HUES48 (cell line): ENCODE results near the gene HYKK.
"Not testable (repeated sequence)": the region's sequence is repeated elsewhere in the genome, so short reads cannot be mapped to it uniquely, and the experiment has no call there.

Experiments used
- H3K27ac ChIP-seq: one replicate; pipeline ENCODE4 v1.7.0; 2013; ENCODE audit warnings: low read depth, low read length, inconsistent platforms
- H3K27me3 ChIP-seq: 2 replicates; pipeline ENCODE4 v1.6.1; 2013; ENCODE audit warnings: mild to moderate bottlenecking, low read length; ENCODE audit not compliant: control insufficient read depth, insufficient read depth
- H3K36me3 ChIP-seq: 2 replicates; pipeline ENCODE4 v1.6.1; 2013; ENCODE audit warnings: low read length; ENCODE audit not compliant: control insufficient read depth, insufficient read depth
- H3K4me1 ChIP-seq: 2 replicates; pipeline ENCODE4 v1.6.1; 2013; ENCODE audit warnings: mild to moderate bottlenecking, low read length; ENCODE audit not compliant: control insufficient read depth, insufficient read depth
- H3K4me3 ChIP-seq: 2 replicates; pipeline ENCODE4 v1.5.1; 2013; ENCODE audit warnings: mild to moderate bottlenecking, low read depth, low read length
- H3K9ac ChIP-seq: 2 replicates; pipeline ENCODE4 v1.6.1; 2013; ENCODE audit warnings: mild to moderate bottlenecking, low read depth, low read length, moderate library complexity
- H3K9me3 ChIP-seq: 2 replicates; pipeline ENCODE4 v1.6.1; 2013; ENCODE audit warnings: low read length; ENCODE audit not compliant: control insufficient read depth, insufficient read depth

Gene HYKK

DNA sequence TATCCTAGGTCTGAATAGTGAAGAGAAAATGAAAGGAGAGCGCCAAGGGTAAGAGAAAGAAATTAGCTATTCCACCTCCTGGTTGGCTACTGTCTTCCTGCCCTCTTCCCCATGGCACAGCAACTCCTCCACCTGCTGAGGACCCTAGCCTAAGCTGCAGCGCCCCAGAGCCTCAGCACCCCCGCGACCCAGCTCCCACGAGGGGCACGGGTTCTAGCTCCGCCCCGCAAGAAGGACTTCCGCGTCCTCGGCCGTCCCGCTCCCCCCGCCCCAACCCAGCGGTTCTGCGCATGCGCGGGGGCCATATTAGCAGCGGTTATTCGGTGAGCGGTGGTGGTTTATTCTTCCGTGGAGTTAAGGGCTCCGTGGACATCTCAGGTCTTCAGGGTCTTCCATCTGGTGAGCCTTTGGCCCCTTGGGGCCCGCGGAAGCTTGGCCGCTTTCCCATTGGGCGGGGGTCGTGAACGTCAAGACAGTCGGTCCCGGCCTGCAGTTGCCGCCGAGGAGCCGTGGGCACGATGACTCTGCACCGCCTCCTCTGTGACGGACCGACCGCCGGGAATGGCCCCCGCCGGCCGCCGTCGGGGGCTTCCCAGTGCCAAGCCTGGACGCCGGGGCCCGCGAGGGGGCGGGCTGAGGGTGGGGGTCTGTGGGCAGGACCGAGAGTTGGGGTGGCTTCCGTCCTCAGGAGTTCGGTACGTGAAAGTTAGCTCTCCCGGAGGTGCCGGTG lies 32.9 kb downstream of the HYKK start, which contains the start of gene PSMA4:
Gene PSMA4, plus strand, starts transcription at position 304 of the 730 bp plus-strand sequence. CDS start 1,484 bp downstream, outside the sequence.
- H3K27me3 ChIP-seq: no peaks in the 10 kb centered on the region
- peaks cover 36% of the 10 kb centered on the region for H3K36me3 ChIP-seq
- peak within 1 kb of the TSS; percentile 97 for H3K27ac ChIP-seq
- H3K4me1 ChIP-seq: no peaks in the 10 kb centered on the region
- H3K9ac ChIP-seq: peak within 1 kb of the TSS; percentile 94
- peak within 1 kb of the TSS; percentile 96 for H3K4me3 ChIP-seq
- no peaks in the 10 kb centered on the region for H3K9me3 ChIP-seq

DNA sequence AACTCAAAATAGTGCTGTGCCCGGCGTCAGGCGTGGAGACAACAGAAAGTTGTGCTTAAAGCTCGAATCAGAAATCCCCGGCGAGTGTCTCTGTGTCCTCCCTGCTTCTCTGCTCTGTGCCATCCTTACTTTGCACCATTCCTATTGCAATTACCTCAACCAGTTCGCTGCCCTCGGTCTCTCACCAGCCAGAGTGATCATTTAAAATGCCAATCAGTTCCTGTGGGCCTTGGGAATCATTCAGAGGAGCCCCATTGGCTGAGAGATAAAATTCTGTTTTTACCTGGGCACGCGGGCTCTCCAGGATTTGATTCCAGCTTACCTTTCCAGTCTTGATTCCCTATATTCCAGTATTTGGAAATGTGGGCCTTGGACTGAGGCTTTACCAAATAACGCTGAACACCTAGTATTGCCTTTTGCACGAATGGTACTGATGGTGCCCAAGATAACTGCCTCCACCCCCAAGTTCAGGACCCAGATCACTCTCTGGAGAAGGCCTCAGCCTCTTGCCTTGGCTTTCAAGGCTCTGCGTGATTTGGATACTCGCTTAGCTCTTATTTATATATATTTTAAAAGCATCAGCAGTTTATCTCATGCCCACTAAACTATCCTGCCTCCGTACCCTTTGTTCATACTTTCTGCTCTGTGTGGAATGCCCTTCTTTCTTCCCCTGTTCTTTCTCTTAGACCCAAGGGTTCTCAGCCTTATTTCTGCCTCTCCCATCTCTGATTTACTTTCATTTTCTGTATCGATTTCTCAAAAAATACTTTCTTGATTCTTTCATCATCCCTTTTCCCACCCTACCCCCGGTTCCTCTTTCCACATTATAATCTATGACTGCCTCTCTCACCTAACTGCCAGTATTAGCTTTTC lies 33.7 kb downstream of the HYKK start:
- Histone ChIP-seq H3K9me3 (no peaks in the 10 kb centered on the region), H3K27me3 (no peaks in the 10 kb centered on the region), H3K4me3 (peak overlapping the region; percentile 96), H3K36me3 (peaks cover 44% of the 10 kb centered on the region), H3K4me1 (no peaks in the 10 kb centered on the region), H3K9ac (peak overlapping the region; percentile 94), H3K27ac (peak overlapping the region; percentile 97)

DNA sequence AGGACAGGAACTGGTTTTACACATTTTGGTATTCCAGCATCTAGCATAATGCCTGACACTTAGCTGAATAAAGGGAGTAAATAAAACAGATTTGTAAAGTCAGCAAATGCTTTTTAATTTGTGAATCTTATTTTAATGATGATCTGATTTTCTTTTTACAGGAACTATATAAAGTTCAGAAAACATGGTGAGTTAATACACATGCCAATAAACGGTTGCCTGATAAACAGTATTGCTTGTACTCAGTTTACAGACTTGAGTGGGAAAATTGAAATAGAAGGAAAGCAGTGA lies 34.3 kb downstream of the HYKK start:
- Histone ChIP-seq H3K36me3 (peaks cover 50% of the 10 kb centered on the region), H3K9me3 (no peaks in the 10 kb centered on the region), H3K4me3 (peak overlapping the region; percentile 96), H3K9ac (no peak overlapping the region), H3K27ac (no peak overlapping the region), H3K27me3 (no peaks in the 10 kb centered on the region), H3K4me1 (no peaks in the 10 kb centered on the region)

DNA sequence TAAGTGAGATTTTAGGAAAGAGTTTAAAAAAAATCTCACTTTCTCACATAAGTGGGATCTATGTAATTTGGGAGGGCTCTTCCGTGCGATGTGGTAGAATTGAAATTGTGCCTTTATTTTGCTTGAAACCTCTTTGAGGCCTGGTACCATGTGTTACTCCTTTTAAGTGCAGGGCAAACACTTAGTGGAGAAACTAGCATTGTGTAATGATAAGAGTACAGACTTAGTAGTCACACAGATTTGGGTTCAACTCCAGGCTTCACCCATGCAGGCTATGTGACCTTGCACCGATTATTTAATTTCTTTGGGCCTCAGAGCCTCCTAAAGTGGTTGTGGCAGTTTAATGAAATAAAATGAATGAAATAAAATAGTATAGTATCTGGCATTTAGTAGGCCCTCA lies 35.3 kb downstream of the HYKK start:
- Histone ChIP-seq H3K9me3 (no peaks in the 10 kb centered on the region), H3K27ac (no peak overlapping the region), H3K4me1 (no peaks in the 10 kb centered on the region), H3K36me3 (peaks cover 60% of the 10 kb centered on the region), H3K27me3 (no peaks in the 10 kb centered on the region), H3K4me3 (no peak overlapping the region), H3K9ac (no peak overlapping the region)

DNA sequence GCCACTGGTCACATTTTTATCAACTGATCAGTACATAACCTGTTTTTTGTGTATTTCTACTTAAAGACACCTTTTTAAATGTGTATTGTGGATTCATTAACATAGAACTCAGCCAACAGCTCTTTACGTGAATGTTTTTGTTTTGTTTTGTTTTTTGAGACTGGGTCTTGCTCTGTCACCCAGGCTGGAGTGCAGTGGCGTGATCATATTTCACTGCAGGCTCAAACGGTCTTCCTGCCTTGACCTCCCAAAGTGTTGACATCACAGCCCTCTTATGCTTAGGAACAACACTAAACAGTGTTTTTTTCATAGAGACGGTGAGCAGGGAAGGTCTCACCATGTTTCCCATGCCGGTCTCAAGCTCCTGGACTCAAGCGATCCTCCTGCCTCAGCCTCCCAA lies 42.8 kb downstream of the HYKK start:
- H3K27ac ChIP-seq: no peak overlapping the region
- H3K9me3 ChIP-seq: no peaks in the 10 kb centered on the region
- no peak overlapping the region for H3K4me3 ChIP-seq
- H3K27me3 ChIP-seq: no peaks in the 10 kb centered on the region
- no peak overlapping the region for H3K9ac ChIP-seq
- no peaks in the 10 kb centered on the region; the same call in 1 of the 2 replicates for H3K4me1 ChIP-seq
- H3K36me3 ChIP-seq: peaks cover 61% of the 10 kb centered on the region

DNA sequence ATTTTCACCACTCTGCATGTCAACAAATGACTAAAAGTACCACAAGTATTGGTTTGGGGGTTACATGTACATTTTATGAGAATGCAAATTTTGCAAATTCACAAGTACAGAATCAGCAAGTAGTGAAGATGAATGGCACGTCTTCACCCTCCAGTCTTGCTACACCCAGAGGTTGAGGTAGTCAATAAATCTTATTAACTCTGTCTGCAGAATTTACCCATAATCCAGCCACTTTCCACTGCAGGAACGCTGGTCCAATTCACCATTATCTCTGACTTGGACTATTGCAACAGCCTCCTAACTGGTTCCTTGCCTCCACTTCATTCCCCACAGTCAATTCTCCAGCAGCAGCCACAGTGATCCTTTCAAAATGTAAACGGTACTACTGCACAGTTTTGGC lies 43.4 kb downstream of the HYKK start:
- no peaks in the 10 kb centered on the region for H3K9me3 ChIP-seq
- H3K36me3 ChIP-seq: peaks cover 55% of the 10 kb centered on the region
- H3K9ac ChIP-seq: no peak overlapping the region
- no peak overlapping the region for H3K4me3 ChIP-seq
- no peaks in the 10 kb centered on the region for H3K27me3 ChIP-seq
- H3K27ac ChIP-seq: no peak overlapping the region
- no peaks in the 10 kb centered on the region; the same call in 1 of the 2 replicates for H3K4me1 ChIP-seq

DNA sequence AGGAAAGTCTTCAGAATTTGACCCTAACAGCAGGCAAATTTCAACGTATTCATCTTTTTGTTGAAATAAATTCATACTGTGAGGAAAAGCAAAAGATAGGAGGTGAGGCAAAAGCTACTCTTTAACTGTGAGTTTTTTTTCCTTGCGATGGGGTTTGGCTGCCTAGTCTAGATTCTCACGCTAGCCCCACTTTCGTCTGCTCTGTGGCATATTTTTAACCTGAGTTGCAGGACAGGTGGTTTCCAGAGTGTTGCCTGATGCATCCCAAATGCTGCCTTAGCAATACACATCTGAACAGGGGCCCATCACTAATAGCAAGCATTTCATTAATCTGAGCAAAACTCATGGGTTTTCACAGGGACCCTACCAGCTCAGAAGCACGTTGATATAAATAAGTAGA lies 44.5 kb downstream of the HYKK start:
- H3K9ac ChIP-seq: no peak overlapping the region

DNA sequence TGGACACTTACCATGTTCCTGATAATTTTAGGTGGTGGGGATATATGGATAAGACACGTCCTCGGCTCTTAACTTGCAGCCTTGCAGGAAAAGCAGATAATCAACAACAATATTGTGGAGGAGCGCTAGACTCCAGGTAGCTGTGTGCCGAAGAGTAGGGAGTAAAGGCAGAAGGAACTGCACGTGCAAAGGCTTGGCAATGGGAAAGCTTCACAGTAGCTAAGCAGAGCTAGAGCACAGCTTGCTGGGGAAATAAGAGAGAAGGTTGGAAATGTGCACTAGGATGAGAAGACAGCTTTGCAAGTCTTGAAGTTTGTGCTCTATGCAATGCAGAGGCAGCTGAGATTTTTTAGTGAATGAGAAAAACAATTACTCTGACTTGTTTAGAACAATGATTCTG lies 45.2 kb downstream of the HYKK start:
- Histone ChIP-seq H3K36me3 (peaks cover 37% of the 10 kb centered on the region), H3K4me3 (no peak overlapping the region), H3K4me1 (no peaks in the 10 kb centered on the region; the same call in 1 of the 2 replicates), H3K9me3 (no peaks in the 10 kb centered on the region), H3K27ac (no peak overlapping the region), H3K27me3 (no peaks in the 10 kb centered on the region), H3K9ac (no peak overlapping the region)

More for the DNA sequence above, 44.5 kb downstream of the HYKK start:
- H3K27ac ChIP-seq: no peak overlapping the region
- no peaks in the 10 kb centered on the region for H3K27me3 ChIP-seq
- no peaks in the 10 kb centered on the region for H3K9me3 ChIP-seq
- H3K4me3 ChIP-seq: no peak overlapping the region
- peaks cover 44% of the 10 kb centered on the region for H3K36me3 ChIP-seq
- H3K4me1 ChIP-seq: no peaks in the 10 kb centered on the region; the same call in 1 of the 2 replicates

DNA sequence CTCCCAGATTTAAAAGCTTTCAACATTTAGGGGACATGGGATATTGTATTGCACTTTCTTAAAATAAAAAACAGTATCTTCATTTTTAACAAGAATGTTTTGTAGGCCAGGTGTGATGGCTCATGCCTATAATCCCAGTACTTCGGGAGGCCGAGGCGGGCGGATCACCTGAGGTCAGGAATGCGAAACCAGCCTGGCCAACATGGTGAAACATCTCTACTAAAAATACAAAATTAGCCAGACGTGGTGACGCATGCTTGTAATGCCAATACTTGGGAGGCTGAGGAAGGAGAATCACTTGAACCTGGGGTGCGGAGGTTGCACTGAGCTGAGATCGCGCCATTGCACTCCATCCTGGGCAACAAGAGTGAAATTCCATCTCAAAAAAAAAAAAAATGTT lies 52.8 kb downstream of the HYKK start:
- not testable (repeated sequence) for H3K9ac ChIP-seq, H3K27ac ChIP-seq, H3K4me3 ChIP-seq, H3K4me1 ChIP-seq, H3K36me3 ChIP-seq, H3K9me3 ChIP-seq, H3K27me3 ChIP-seq

DNA sequence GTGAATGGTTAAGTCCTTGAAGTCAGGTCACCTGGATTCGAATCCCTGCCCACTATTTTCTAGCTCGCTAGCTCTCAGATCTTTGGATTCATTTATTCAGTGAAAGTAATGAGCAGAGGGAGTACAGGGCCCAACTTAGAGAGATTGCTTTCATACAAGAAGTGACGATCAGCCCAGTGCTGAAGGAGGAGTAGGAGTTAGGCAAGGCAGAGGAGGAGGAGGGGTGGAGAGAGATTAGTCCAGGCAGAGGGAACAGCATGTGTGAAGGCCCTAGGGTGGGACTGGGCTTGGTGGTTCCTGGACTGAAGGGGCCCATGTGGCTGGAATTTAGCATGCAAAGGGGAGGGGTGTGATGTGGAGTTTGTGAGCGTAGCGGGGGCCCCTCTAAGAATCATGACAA lies 54.1 kb downstream of the HYKK start:
- peaks cover 8% of the 10 kb centered on the region for H3K4me1 ChIP-seq
- no peaks in the 10 kb centered on the region for H3K27me3 ChIP-seq
- no peak overlapping the region for H3K27ac ChIP-seq
- H3K9ac ChIP-seq: no peak overlapping the region
- no peak overlapping the region for H3K4me3 ChIP-seq
- no peaks in the 10 kb centered on the region for H3K36me3 ChIP-seq
- H3K9me3 ChIP-seq: no peaks in the 10 kb centered on the region

DNA sequence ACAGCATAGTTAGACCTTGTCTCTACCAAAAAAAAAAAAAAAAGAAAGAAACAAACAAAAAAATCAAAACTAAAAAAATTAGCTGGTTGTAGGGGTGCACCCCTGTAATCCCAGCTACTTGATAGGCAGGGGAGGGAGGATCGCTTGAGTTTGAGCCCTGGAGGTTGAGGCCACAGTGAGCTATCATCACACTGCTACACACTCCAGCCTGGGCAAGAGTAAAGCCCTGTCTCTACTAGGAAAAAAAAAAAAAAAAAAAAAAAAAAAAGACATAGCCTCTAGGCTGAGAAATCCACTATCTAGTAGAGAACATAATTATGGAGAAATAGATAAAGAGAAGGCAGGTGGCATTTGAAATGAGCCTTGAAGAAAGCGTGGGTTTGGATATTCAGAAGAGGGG lies 55.7 kb downstream of the HYKK start:
- no peaks in the 10 kb centered on the region for H3K9me3 ChIP-seq
- no peaks in the 10 kb centered on the region for H3K27me3 ChIP-seq
- peaks cover 8% of the 10 kb centered on the region for H3K4me1 ChIP-seq
- H3K4me3 ChIP-seq: no peak overlapping the region
- no peak overlapping the region for H3K27ac ChIP-seq
- H3K9ac ChIP-seq: no peak overlapping the region
- no peaks in the 10 kb centered on the region for H3K36me3 ChIP-seq
